OCI-LY7 (cell line): ENCODE results near the gene SLC16A2. TPM values are rescaled to one million over a fixed set of nuclear protein-coding genes. Genes with fewer than 3 reads are reported as not detected.
A peak's percentile ranks its signal among the peaks of the same experiment; 100 is the strongest.

Experiments used
- BruUV-seq: library from RNA; stranded (reverse); fragments of 400-500 nt; replicated peaks from 2 replicates; lab custom pipeline; 2021; lab: Mats Ljungman, UMichigan
- CTCF ChIA-PET: fragments of 300-600 bp; sonication (Branson Sonifier 250); formaldehyde crosslinking; loops from one replicate; lab custom pipeline; 2022; ENCODE audit warnings: antibody characterized with exemption; ENCODE audit not compliant: unreplicated experiment; lab: Charles Lee
- POLR2A ChIA-PET: fragments of 300-600 bp; sonication (Branson Sonifier 250); formaldehyde crosslinking; loops from one replicate; lab custom pipeline; 2022; ENCODE audit warnings: antibody characterized with exemption; lab: Charles Lee
- DNase-seq: peaks from one replicate; pipeline ENCODE4 v3.0.0-alpha.2; 2015; ENCODE audit warnings: low spot score
- H2AFZ ChIP-seq: fragments of 200-600 bp; sonication (generic), shearing (Covaris generic); 2 replicates; pipeline ENCODE4 v1.6.1; 2014; ENCODE audit warnings: mild to moderate bottlenecking, antibody characterized with exemption, low read length, moderate library complexity
- H3K27ac ChIP-seq: fragments of 200-600 bp; sonication (generic); 2 replicates; pipeline ENCODE4 v1.5.1; 2014; ENCODE audit warnings: mixed run types, low read depth, mild to moderate bottlenecking, moderate library complexity, low read length, inconsistent platforms; ENCODE audit not compliant: poor library complexity, severe bottlenecking
- H3K36me3 ChIP-seq: fragments of 200-600 bp; sonication (generic); 2 replicates; pipeline ENCODE4 v1.6.1; 2014; ENCODE audit warnings: mild to moderate bottlenecking, antibody characterized with exemption, low read length, moderate library complexity, mixed read lengths; ENCODE audit not compliant: insufficient read depth
- H3K4me1 ChIP-seq: fragments of 200-600 bp; sonication (generic); 2 replicates; pipeline ENCODE4 v1.5.1; 2014; ENCODE audit warnings: mild to moderate bottlenecking, low read length; ENCODE audit not compliant: insufficient read depth, poor library complexity, severe bottlenecking
- H3K4me2 ChIP-seq: fragments of 200-600 bp; sonication (generic); 2 replicates; pipeline ENCODE4 v1.6.1; 2014; ENCODE audit warnings: mild to moderate bottlenecking, low read length
- H3K4me3 ChIP-seq: fragments of 200-600 bp; sonication (generic); 2 replicates; pipeline ENCODE4 v1.5.1; 2014; ENCODE audit warnings: mild to moderate bottlenecking, low read depth, low read length; ENCODE audit not compliant: poor library complexity, severe bottlenecking
- H3K79me2 ChIP-seq: fragments of 200-600 bp; sonication (generic); 2 replicates; pipeline ENCODE4 v1.6.1; 2016; ENCODE audit warnings: low read depth, mild to moderate bottlenecking, low read length, moderate library complexity, mixed read lengths; ENCODE audit not compliant: insufficient read depth
- H3K9me2 ChIP-seq: fragments of 200-600 bp; sonication (generic); 2 replicates; pipeline ENCODE4 v1.6.1; 2016; ENCODE audit warnings: mild to moderate bottlenecking, low read length, mixed read lengths; ENCODE audit not compliant: insufficient read depth
- H3K9me3 ChIP-seq: fragments of 200-600 bp; sonication (generic); 2 replicates; pipeline ENCODE4 v1.6.1; 2014; ENCODE audit warnings: mild to moderate bottlenecking, mixed run types, low read length, mixed read lengths
- H4K20me1 ChIP-seq: fragments of 200-600 bp; sonication (generic); 2 replicates; pipeline ENCODE4 v1.6.1; 2014; ENCODE audit warnings: mild to moderate bottlenecking, antibody characterized with exemption, low read length, moderate library complexity, mixed read lengths; ENCODE audit not compliant: insufficient read depth
- CTCF ChIP-seq: fragments of 200-600 bp; sonication (generic); conservative IDR thresholded peaks from 2 replicates; pipeline ENCODE4 v1.5.1; 2014; ENCODE audit warnings: mild to moderate bottlenecking, antibody characterized with exemption, low read length, moderate library complexity, mixed read lengths
- EZH2phosphoT487 ChIP-seq: fragments of 200-600 bp; sonication (generic); IDR thresholded peaks from 2 replicates; pipeline ENCODE4 v1.6.1; 2018; ENCODE audit warnings: low read depth, borderline replicate concordance, mild to moderate bottlenecking, mixed run types, antibody characterized with exemption, low read length, moderate library complexity, mixed read lengths
- intact Hi-C: fragments of 100-400 bp; cut with micrococcal nuclease; formaldehyde crosslinking; loops from one replicate; pipeline ENCODE4 v1.10.0; 2022; ENCODE audit not compliant: unreplicated experiment
- total RNA-seq, 2 experiments: library from RNA; depleted of rRNA in 1 of 2; stranded (reverse); fragments of >200 nt in 1 of 2; shearing (Covaris generic) in 1 of 2; gene quantifications; 2 replicates each; pipeline ENCODE4 v1.2.3, GENCODE V29; 2014 to 2022

The SLC16A2 gene
- total RNA-seq, 2 experiments from 2014 or later, result not detected

GRCh38 chrX:74382613-74383012, 38.7 kb upstream of the SLC16A2 start:
- peak; percentile 43 for DNase-seq
- no peak overlapping the region for H2AFZ ChIP-seq
- intact Hi-C loops, result loop anchor here (5.0 kb wide), 1 partner anchor 170 kb away; no protein-coding TSS in a partner anchor
- no peaks in the 10 kb centered on the region for H3K79me2 ChIP-seq
- H3K4me1 ChIP-seq, result no peaks in the 10 kb centered on the region
- H3K4me3 ChIP-seq, result no peak overlapping the region
- TF ChIP-seq EZH2phosphoT487 (no peak), CTCF (peak; percentile 75)
- no peak overlapping the region for H3K27ac ChIP-seq
- H3K9me3 ChIP-seq, result no peaks in the 10 kb centered on the region
- ChIA-PET POLR2A (no interaction called here), CTCF (no interaction called here)
- H3K4me2 ChIP-seq, result no peak overlapping the region
- no peaks in the 10 kb centered on the region for H3K9me2 ChIP-seq
- no TSS peak for BruUV-seq
- no peaks in the 10 kb centered on the region for H3K36me3 ChIP-seq
- H4K20me1 ChIP-seq, result no peaks in the 10 kb centered on the region

GRCh38 chrX:74383611-74384010, 37.7 kb upstream of the SLC16A2 start:
- CTCF ChIA-PET, result no interaction called here
- Histone ChIP-seq H3K4me1 (no peaks in the 10 kb centered on the region), H3K79me2 (no peaks in the 10 kb centered on the region), H3K36me3 (no peaks in the 10 kb centered on the region), H2AFZ (no peak overlapping the region), H3K4me3 (no peak overlapping the region), H3K4me2 (no peak overlapping the region), H4K20me1 (no peaks in the 10 kb centered on the region), H3K9me2 (no peaks in the 10 kb centered on the region), H3K27ac (no peak overlapping the region), H3K9me3 (no peaks in the 10 kb centered on the region)
- intact Hi-C loops, result loop anchor here (5.0 kb wide), 1 partner anchor 169 kb away; no protein-coding TSS in a partner anchor
- TF ChIP-seq CTCF, result 0 out of 2 replicates have a peak, but pooled peaks have one; percentile 24
- TF ChIP-seq EZH2phosphoT487, result no peak
- no TSS peak for BruUV-seq
- POLR2A ChIA-PET, result no interaction called here
- peak; percentile 3 for DNase-seq

GRCh38 chrX:74389016-74389722, 32.1 kb upstream of the SLC16A2 start:
- ChIA-PET CTCF (no interaction called here), POLR2A (no interaction called here)
- no peaks in the 10 kb centered on the region for H4K20me1 ChIP-seq
- intact Hi-C loops, result no loop called here
- BruUV-seq, result no TSS peak
- H3K36me3 ChIP-seq, result no peaks in the 10 kb centered on the region
- no peak overlapping the region for H3K4me2 ChIP-seq
- no peaks in the 10 kb centered on the region for H3K4me1 ChIP-seq
- no peaks in the 10 kb centered on the region for H3K9me2 ChIP-seq
- no peak for DNase-seq
- no peaks in the 10 kb centered on the region for H3K9me3 ChIP-seq
- TF ChIP-seq EZH2phosphoT487 (no peak), CTCF (no peak)
- H3K27ac ChIP-seq, result no peak overlapping the region
- no peak overlapping the region for H3K4me3 ChIP-seq
- H2AFZ ChIP-seq, result no peak overlapping the region
- no peaks in the 10 kb centered on the region for H3K79me2 ChIP-seq
